Gastroesophageal sphincter (tissue), 4 donors: ENCODE measurements around the gene LRBA. TPM values are rescaled to one million over a fixed set of nuclear protein-coding genes. Genes with fewer than 3 reads are reported as not detected.

Experiments used
- ATAC-seq: fragments of 150-250 bp; one replicate; pipeline ENCODE4 v1.9.1; 2016; ENCODE audit warnings: mild to moderate bottlenecking, moderate library complexity
- H3K27ac ChIP-seq, 4 donors: fragments of 200-600 bp; sonication (generic) in 3 of 4; 1 replicate in 3 of 4; 2 replicates in 1 of 4; pipeline ENCODE4 v1.5.1; 2016 to 2019
- H3K27me3 ChIP-seq: fragments of 200-600 bp; sonication (generic); one replicate; pipeline ENCODE4 v1.5.1; 2019
- H3K36me3 ChIP-seq, 2 donors: fragments of 200-600 bp; sonication (generic); one replicate each; pipeline ENCODE4 v1.5.1; 2019; ENCODE audit warnings: control low read depth in 1 of 2
- H3K4me1 ChIP-seq, 3 donors: fragments of 200-600 bp; sonication (generic); 1 replicate in 2 of 3; 2 replicates in 1 of 3; pipeline ENCODE4 v1.5.1; 2016 to 2019; ENCODE audit warnings: control low read depth in 2 of 3
- H3K4me3 ChIP-seq, 2 donors: fragments of 200-600 bp; sonication (generic); one replicate each; pipeline ENCODE4 v1.5.1; 2019; ENCODE audit warnings: mild to moderate bottlenecking in 1 of 2, moderate library complexity in 1 of 2
- H3K9me3 ChIP-seq, 3 donors: fragments of 200-600 bp; sonication (generic); one replicate each; pipeline ENCODE4 v1.5.1; 2017 to 2019; ENCODE audit warnings: control low read depth in 2 of 3
- CTCF ChIP-seq, 4 experiments: fragments of 200-600 bp in 2 of 4; fragments of 450-650 bp in 2 of 4; sonication (generic) in 1 of 4; IDR thresholded peaks; one replicate each; pipeline ENCODE4 v1.5.1; 2017 to 2019; ENCODE audit warnings: antibody characterized with exemption in 4 of 4, mild to moderate bottlenecking in 2 of 4, moderate library complexity in 2 of 4
- EP300 ChIP-seq: sonication (generic); formaldehyde crosslinking; IDR thresholded peaks from one replicate; pipeline ENCODE4 v1.6.1; 2017; ENCODE audit warnings: antibody characterized with exemption, mild to moderate bottlenecking
- POLR2A ChIP-seq, 2 donors: fragments of 450-650 bp; IDR thresholded peaks; one replicate each; pipeline ENCODE4 v1.6.1; 2017; ENCODE audit warnings: antibody characterized with exemption in 2 of 2, mild to moderate bottlenecking in 2 of 2, moderate library complexity in 1 of 2
- POLR2AphosphoS5 ChIP-seq: sonication (generic); formaldehyde crosslinking; IDR thresholded peaks from one replicate; pipeline ENCODE4 v1.6.1; 2017; ENCODE audit warnings: antibody characterized with exemption
- WGBS, 2 donors: methylation state at CpG; one replicate each; pipeline ENCODE4 v1.1.5; 2018; ENCODE audit warnings: low coverage in 1 of 2; 5-methylcytosine and 5-hydroxymethylcytosine counted together
- total RNA-seq, 4 donors: library from RNA; depleted of rRNA; stranded (reverse); fragments of >200 nt; gene quantifications; one replicate each; pipeline ENCODE4 v1.1.0, GENCODE V29; 2016

The LRBA gene
- total RNA-seq, 4 donors from 2014 or later = 18.4 to 35.0 (median 23.2) TPM

GRCh38 chr4:150889306-150889705 lies 125.8 kb downstream of the LRBA start:
- H3K27ac ChIP-seq = no peak overlapping the region
- 84 to 100% methylated on average over 1 to 3 of the region's 4 CpGs for WGBS, 2 donors
- no peaks in the 10 kb centered on the region for H3K4me1 ChIP-seq
- H3K36me3 ChIP-seq = peaks cover 0 to 11% of the 10 kb centered on the region in 2 donors
- H3K4me3 ChIP-seq = no peak overlapping the region
- TF ChIP-seq EP300 (no peak), POLR2AphosphoS5 (no peak), CTCF (IDR thresholded peaks at IDR 0.05) (no peak), POLR2A (IDR thresholded peaks at IDR 0.05) (no peak)
- no peaks in the 10 kb centered on the region for H3K9me3 ChIP-seq
- ATAC-seq = no peak
- no peaks in the 10 kb centered on the region for H3K27me3 ChIP-seq

GRCh38 chr4:150888625-150889024 lies 126.5 kb downstream of the LRBA start:
- Histone ChIP-seq H3K27me3 (no peaks in the 10 kb centered on the region), H3K4me1 (no peaks in the 10 kb centered on the region), H3K27ac (no peak overlapping the region), H3K36me3 (peaks cover 0 to 9% of the 10 kb centered on the region in 2 donors), H3K9me3 (no peaks in the 10 kb centered on the region), H3K4me3 (no peak overlapping the region)
- TF ChIP-seq CTCF (IDR thresholded peaks at IDR 0.05) = no peak
- TF ChIP-seq POLR2AphosphoS5 = no peak
- TF ChIP-seq POLR2A (IDR thresholded peaks at IDR 0.05) = no peak
- no peak for TF ChIP-seq EP300
- no peak for ATAC-seq

- no peak for TF ChIP-seq POLR2AphosphoS5
- no peak for TF ChIP-seq EP300
- no peak for TF ChIP-seq CTCF (IDR thresholded peaks at IDR 0.05)
- no peak for TF ChIP-seq POLR2A (IDR thresholded peaks at IDR 0.05)
- Histone ChIP-seq H3K27ac (no peak overlapping the region), H3K4me1 (no peaks in the 10 kb centered on the region), H3K4me3 (no peak overlapping the region), H3K9me3 (no peaks in the 10 kb centered on the region), H3K36me3 (peaks cover 0 to 6% of the 10 kb centered on the region in 2 donors), H3K27me3 (no peaks in the 10 kb centered on the region)
- ATAC-seq = no peak
- 0% methylated on average over 1 of the region's 1 CpG for WGBS, 2 donors
Observed at GRCh38 chr4:150888217-150888616, 126.9 kb downstream of the LRBA start.

GRCh38 chr4:150886597-150886996 lies 128.5 kb downstream of the LRBA start:
- ATAC-seq = no peak
- no peak overlapping the region for H3K4me3 ChIP-seq
- H3K36me3 ChIP-seq = peaks cover 0 to 5% of the 10 kb centered on the region in 2 donors
- no peaks in the 10 kb centered on the region for H3K27me3 ChIP-seq
- no peak for TF ChIP-seq POLR2A (IDR thresholded peaks at IDR 0.05)
- 89 to 100% methylated on average over 1 of the region's 1 CpG for WGBS, 2 donors
- no peaks in the 10 kb centered on the region for H3K9me3 ChIP-seq
- no peak overlapping the region for H3K27ac ChIP-seq
- H3K4me1 ChIP-seq = no peaks in the 10 kb centered on the region

- peaks cover 0 to 12% of the 10 kb centered on the region in 2 donors for H3K36me3 ChIP-seq
- WGBS, 2 donors = 93 to 100% methylated on average over 1 of the region's 1 CpG
- H3K4me3 ChIP-seq = no peak overlapping the region
Observed at GRCh38 chr4:150884625-150885024, 130.5 kb downstream of the LRBA start.

More at GRCh38 chr4:150884625-150885024, 130.5 kb downstream of the LRBA start:
- Histone ChIP-seq H3K9me3 (no peaks in the 10 kb centered on the region), H3K4me1 (no peaks in the 10 kb centered on the region), H3K27ac (no peak overlapping the region), H3K27me3 (no peaks in the 10 kb centered on the region)
- ATAC-seq = no peak
- TF ChIP-seq POLR2A (IDR thresholded peaks at IDR 0.05) (no peak), CTCF (IDR thresholded peaks at IDR 0.05) (no peak), EP300 (no peak), POLR2AphosphoS5 (no peak)
